Keratinocyte (primary cell): ENCODE measurements around the gene POLR1C. TPM values are rescaled to one million over a fixed set of nuclear protein-coding genes. Genes with fewer than 3 reads are reported as not detected.

Source experiments
- DNase-seq: peaks from one replicate; pipeline ENCODE4 v3.0.0-alpha.2; 2011; ENCODE audit warnings: low read depth, missing footprints, low spot score
- FAIRE-seq: peaks from 2 replicates; lab custom pipeline; 2011; peaks lifted over from hg19 to GRCh38; lab: Jason Lieb, UNC
- H2AFZ ChIP-seq: 2 replicates; pipeline ENCODE4 v1.6.0; 2012; ENCODE audit warnings: low read length, control low read depth, inconsistent platforms; ENCODE audit not compliant: control insufficient read depth
- H3K27ac ChIP-seq: 2 replicates; pipeline ENCODE4 v1.5.1; 2011; ENCODE audit warnings: low read length; ENCODE audit not compliant: control insufficient read depth, insufficient read depth
- H3K27me3 ChIP-seq: 3 replicates; pipeline ENCODE4 v1.6.0; 2011; ENCODE audit warnings: low read length; ENCODE audit not compliant: control insufficient read depth, insufficient read depth; ENCODE audit errors: extremely low read depth
- H3K36me3 ChIP-seq, 2 experiments: 2 replicates in 1 of 2; 3 replicates in 1 of 2; pipeline ENCODE4 v1.5.1; 2011; ENCODE audit warnings: low read length in 2 of 2, mild to moderate bottlenecking in 1 of 2; ENCODE audit not compliant: control insufficient read depth in 2 of 2, insufficient read depth in 2 of 2; ENCODE audit errors: extremely low read depth in 1 of 2
- H3K4me1 ChIP-seq: 3 replicates; pipeline ENCODE4 v1.5.1; 2011; ENCODE audit warnings: low read length; ENCODE audit not compliant: control insufficient read depth, insufficient read depth; ENCODE audit errors: extremely low read depth
- H3K4me2 ChIP-seq: 3 replicates; pipeline ENCODE4 v1.6.0; 2011; ENCODE audit warnings: low read depth, low read length; ENCODE audit not compliant: control insufficient read depth, insufficient read depth; ENCODE audit errors: extremely low read depth
- H3K4me3 ChIP-seq, 3 experiments: fragments of 200-600 bp in 1 of 3; sonication (generic) in 1 of 3; 2 replicates in 2 of 3; 3 replicates in 1 of 3; pipeline ENCODE4 v1.5.1; 2011 to 2016; ENCODE audit warnings: low read length in 3 of 3, mild to moderate bottlenecking in 3 of 3, control low read depth in 2 of 3, inconsistent platforms in 1 of 3, low read depth in 1 of 3, mixed read lengths in 1 of 3, mixed run types in 1 of 3, moderate library complexity in 1 of 3; ENCODE audit not compliant: control insufficient read depth in 2 of 3, insufficient read depth in 2 of 3; ENCODE audit errors: extremely low read depth in 1 of 3
- H3K79me2 ChIP-seq: 2 replicates; pipeline ENCODE4 v1.6.0; 2012; ENCODE audit warnings: low read length; ENCODE audit not compliant: control insufficient read depth, insufficient read depth
- H3K9ac ChIP-seq: 3 replicates; pipeline ENCODE4 v1.6.0; 2011; ENCODE audit warnings: low read length; ENCODE audit not compliant: control insufficient read depth, insufficient read depth; ENCODE audit errors: extremely low read depth
- H3K9me1 ChIP-seq: 3 replicates; pipeline ENCODE4 v1.6.0; 2011; ENCODE audit warnings: low read length; ENCODE audit not compliant: control insufficient read depth, insufficient read depth; ENCODE audit errors: extremely low read depth
- H3K9me3 ChIP-seq: 2 replicates; pipeline ENCODE4 v1.5.1; 2012; ENCODE audit warnings: low read depth, low read length; ENCODE audit not compliant: control insufficient read depth
- H4K20me1 ChIP-seq: 3 replicates; pipeline ENCODE4 v1.6.0; 2011; ENCODE audit warnings: low read length; ENCODE audit not compliant: control insufficient read depth, insufficient read depth; ENCODE audit errors: extremely low read depth
- CTCF ChIP-seq, 3 experiments: IDR thresholded peaks in 1 of 3; conservative IDR thresholded peaks in 1 of 3; optimal IDR thresholded peaks in 1 of 3; 2 replicates in 2 of 3; 3 replicates in 1 of 3; pipeline versions ENCODE3 to v1.5.1; 2011; ENCODE audit warnings: low read length in 3 of 3, mild to moderate bottlenecking in 3 of 3, moderate library complexity in 2 of 3, control low read depth in 1 of 3, inconsistent platforms in 1 of 3; ENCODE audit not compliant: insufficient read depth in 2 of 3; ENCODE audit errors: extremely low read depth in 1 of 3
- EZH2 ChIP-seq: IDR thresholded peaks from one replicate; pipeline ENCODE4 v1.6.1; 2012; ENCODE audit warnings: inconsistent platforms, mild to moderate bottlenecking, low read length, moderate library complexity
- dilution Hi-C: fragments of 300-500 bp; cut with MboI; formaldehyde crosslinking; loops from one replicate; pipeline ENCODE4 v1.7.0; 2020; ENCODE audit warnings: low sequenced_read_pairs; ENCODE audit not compliant: extremely low pct_ligation_motif_present
- polyA plus RNA-seq, 5 experiments: library from polyadenylated mRNA; depleted of rRNA in 3 of 5; stranded (reverse) in 3 of 5; stranded (forward) in 1 of 5; unstranded in 1 of 5; fragments of >200 nt; gene quantifications; 1 replicate in 1 of 5; 2 replicates in 3 of 5; 3 replicates in 1 of 5; pipeline versions ENCODE4 v1.2.1 to v1.2.3, GENCODE V29; 2011 to 2012; ENCODE audit warnings: missing spikeins in 2 of 5, low read depth in 1 of 5, low replicate concordance in 1 of 5

Gene POLR1C
- polyA plus RNA-seq, 1 donor (not counting 4 experiments of a cell fraction or from before 2014, with no cell fraction given), result 121 TPM

GRCh38 chr6:43522547-43523261 is 5.8 kb downstream of the POLR1C start:
- H3K36me3 ChIP-seq, result peaks cover 47 to 78% of the 10 kb centered on the region in 2 experiments
- FAIRE-seq, result no peak

GRCh38 chr6:43523284-43523683 is 6.4 kb downstream of the POLR1C start:
- no peak for FAIRE-seq
- peaks cover 50 to 83% of the 10 kb centered on the region in 2 experiments for H3K36me3 ChIP-seq

More at GRCh38 chr6:43522547-43523261, 5.8 kb downstream of the POLR1C start:
- no peaks in the 10 kb centered on the region for H3K27me3 ChIP-seq
- H3K9me1 ChIP-seq, result peaks cover 3% of the 10 kb centered on the region
- peaks cover 20% of the 10 kb centered on the region for H3K4me1 ChIP-seq
- no peak overlapping the region for H3K4me3 ChIP-seq
- no peak for TF ChIP-seq CTCF (optimal IDR thresholded peaks at IDR 0.05 in 1 of 3, IDR thresholded peaks at IDR 0.05 in 1 of 3, conservative IDR thresholded peaks at IDR 0.05 in 1 of 3; ENCODE audit: extremely low read depth in 1 of 3, insufficient read depth in 2 of 3, low read length in 3 of 3)
- TF ChIP-seq EZH2, result no peak
- H4K20me1 ChIP-seq, result peaks cover 12% of the 10 kb centered on the region
- H3K79me2 ChIP-seq, result peaks cover 25% of the 10 kb centered on the region
- dilution Hi-C loops, result no loop called here
- H3K9me3 ChIP-seq, result no peaks in the 10 kb centered on the region
- H3K9ac ChIP-seq, result no peak overlapping the region
- no peak overlapping the region for H2AFZ ChIP-seq
- no peak overlapping the region for H3K4me2 ChIP-seq
- no peak overlapping the region for H3K27ac ChIP-seq
- DNase-seq, result no peak

More at GRCh38 chr6:43523284-43523683, 6.4 kb downstream of the POLR1C start:
- Histone ChIP-seq H2AFZ (no peak overlapping the region), H3K4me1 (peaks cover 17% of the 10 kb centered on the region), H3K9me3 (no peaks in the 10 kb centered on the region), H3K4me3 (no peak overlapping the region), H4K20me1 (peaks cover 9% of the 10 kb centered on the region), H3K27ac (no peak overlapping the region), H3K9me1 (peaks cover 2% of the 10 kb centered on the region), H3K4me2 (no peak overlapping the region), H3K79me2 (peaks cover 19% of the 10 kb centered on the region), H3K9ac (no peak overlapping the region), H3K27me3 (no peaks in the 10 kb centered on the region)
- no peak for TF ChIP-seq CTCF (optimal IDR thresholded peaks at IDR 0.05 in 1 of 3, IDR thresholded peaks at IDR 0.05 in 1 of 3, conservative IDR thresholded peaks at IDR 0.05 in 1 of 3; ENCODE audit: extremely low read depth in 1 of 3, insufficient read depth in 2 of 3, low read length in 3 of 3)
- TF ChIP-seq EZH2, result no peak
- dilution Hi-C loops, result no loop called here
- DNase-seq, result no peak
